Memory B cell (primary cell): Measurements from ENCODE around the gene COX20.

Source experiments
- ATAC-seq: fragments of 150-1000 bp; cut with Tn5 transposase; 2 replicates; pipeline ENCODE4 v1.10.0; 2021; ENCODE audit warnings: low read depth, mild to moderate bottlenecking, moderate library complexity
- DNase-seq, 2 donors: peaks; one replicate each; pipeline ENCODE4 v3.0.0; 2022; ENCODE audit warnings: low spot score in 2 of 2
- H3K27ac Mint-ChIP-seq: one replicate; pipeline ENCODE4 v1.8.0; 2022; ENCODE audit warnings: mild to moderate bottlenecking, moderate library complexity, mixed read lengths
- H3K27me3 Mint-ChIP-seq: one replicate; pipeline ENCODE4 v1.8.0; 2022; ENCODE audit warnings: mixed read lengths
- H3K36me3 Mint-ChIP-seq: one replicate; pipeline ENCODE4 v1.8.0; 2022; ENCODE audit warnings: mild to moderate bottlenecking, mixed read lengths
- H3K4me1 Mint-ChIP-seq: one replicate; pipeline ENCODE4 v1.8.0; 2022; ENCODE audit warnings: mixed read lengths
- H3K4me3 Mint-ChIP-seq: one replicate; pipeline ENCODE4 v1.8.0; 2022; ENCODE audit warnings: mild to moderate bottlenecking, moderate library complexity, mixed read lengths
- H3K9me3 Mint-ChIP-seq: one replicate; pipeline ENCODE4 v1.8.0; 2022; ENCODE audit warnings: mixed read lengths

The COX20 gene

DNA sequence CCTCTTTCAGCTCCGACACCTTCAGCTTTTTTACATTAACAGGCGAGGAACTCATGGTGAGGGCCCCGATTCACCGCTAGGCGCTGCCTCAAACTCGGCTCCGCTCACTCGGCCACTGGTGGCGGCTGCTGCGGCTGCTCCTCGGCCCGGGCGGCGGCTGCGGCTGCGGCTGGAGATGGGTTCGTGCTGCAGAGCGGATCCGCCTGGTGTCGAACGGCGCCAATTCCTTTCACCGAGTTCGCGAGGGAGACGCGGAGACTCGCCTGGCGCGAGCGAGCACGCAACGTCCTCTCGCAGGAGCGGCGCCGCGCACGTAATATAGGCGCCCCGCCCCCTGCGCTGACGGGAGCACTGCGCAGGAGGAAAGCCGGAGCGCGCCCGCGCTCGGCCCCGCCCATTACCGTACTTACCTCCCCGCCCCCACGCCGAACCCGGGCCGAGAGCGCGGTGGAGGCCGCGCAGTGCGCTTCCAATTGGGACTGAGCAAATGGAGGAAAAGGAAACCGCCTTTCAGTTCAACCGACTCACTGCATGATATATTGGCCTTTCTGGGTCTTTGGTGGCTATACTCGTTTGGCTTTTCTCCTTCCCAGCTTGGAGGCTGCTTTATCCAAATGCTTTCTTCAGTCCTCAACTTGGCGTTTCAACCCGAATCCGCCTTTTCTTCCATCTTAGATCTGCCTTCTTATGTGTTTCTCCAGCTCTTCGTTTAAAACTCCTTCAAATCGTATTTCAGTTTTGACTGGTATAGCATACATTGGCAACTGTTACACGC, 29.0 kb downstream of the COX20 start, which contains the start of gene HNRNPU:
Gene HNRNPU (minus strand): TSS at position 291 of the 775 bp plus-strand sequence. CDS start 236 bp downstream, at position 55.
- peaks cover 21% of the 10 kb centered on the region for H3K4me1 Mint-ChIP-seq
- DNase-seq (peak; percentile 95 to 98), ATAC-seq (peak; percentile 66)
- no peaks in the 10 kb centered on the region for H3K27me3 Mint-ChIP-seq
- peaks cover 15% of the 10 kb centered on the region for H3K36me3 Mint-ChIP-seq
- H3K9me3 Mint-ChIP-seq: no peaks in the 10 kb centered on the region
- H3K27ac Mint-ChIP-seq: peak within 1 kb of the TSS; percentile 99
- peak within 1 kb of the TSS; percentile 95 for H3K4me3 Mint-ChIP-seq

- Mint-ChIP-seq H3K4me1 (peaks cover 21% of the 10 kb centered on the region), H3K4me3 (peak overlapping the region; percentile 95), H3K27ac (peak overlapping the region; percentile 99), H3K27me3 (no peaks in the 10 kb centered on the region), H3K9me3 (no peaks in the 10 kb centered on the region), H3K36me3 (peaks cover 13% of the 10 kb centered on the region)
- DNase-seq (no peak), ATAC-seq (no peak)
Observed at GRCh38 chr1:244865028-244865371, 29.5 kb downstream of the COX20 start.

DNA sequence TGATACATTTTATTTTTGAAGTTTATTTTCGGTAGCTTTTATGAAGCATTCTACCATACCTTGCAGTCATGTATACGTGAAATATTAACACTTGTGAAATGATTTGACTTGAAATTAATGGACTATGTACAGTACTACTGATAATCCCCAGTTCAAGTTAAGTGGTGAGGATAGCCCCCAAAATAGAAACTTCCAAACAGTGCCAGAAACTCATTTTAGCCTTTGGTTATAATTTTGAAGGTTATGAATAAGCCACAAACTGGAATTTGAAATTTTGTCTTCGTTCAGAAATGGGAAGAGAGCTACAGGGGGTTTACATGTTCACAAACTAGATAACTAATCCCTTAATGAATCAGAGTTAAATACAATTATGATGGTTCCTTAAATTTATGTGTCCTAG, 30.4 kb downstream of the COX20 start:
- peaks cover 16% of the 10 kb centered on the region for H3K4me1 Mint-ChIP-seq
- H3K27me3 Mint-ChIP-seq: no peaks in the 10 kb centered on the region
- no peak overlapping the region for H3K4me3 Mint-ChIP-seq
- peaks cover 10% of the 10 kb centered on the region for H3K36me3 Mint-ChIP-seq
- no peaks in the 10 kb centered on the region for H3K9me3 Mint-ChIP-seq
- ATAC-seq (no peak), DNase-seq (no peak)
- H3K27ac Mint-ChIP-seq: peak overlapping the region; percentile 99

- ATAC-seq (no peak), DNase-seq (no peak)
- Mint-ChIP-seq H3K36me3 (peaks cover 8% of the 10 kb centered on the region), H3K27me3 (no peaks in the 10 kb centered on the region), H3K4me1 (peaks cover 13% of the 10 kb centered on the region), H3K4me3 (no peak overlapping the region), H3K9me3 (no peaks in the 10 kb centered on the region), H3K27ac (no peak overlapping the region)
Observed at GRCh38 chr1:244866355-244866754, 30.9 kb downstream of the COX20 start.

DNA sequence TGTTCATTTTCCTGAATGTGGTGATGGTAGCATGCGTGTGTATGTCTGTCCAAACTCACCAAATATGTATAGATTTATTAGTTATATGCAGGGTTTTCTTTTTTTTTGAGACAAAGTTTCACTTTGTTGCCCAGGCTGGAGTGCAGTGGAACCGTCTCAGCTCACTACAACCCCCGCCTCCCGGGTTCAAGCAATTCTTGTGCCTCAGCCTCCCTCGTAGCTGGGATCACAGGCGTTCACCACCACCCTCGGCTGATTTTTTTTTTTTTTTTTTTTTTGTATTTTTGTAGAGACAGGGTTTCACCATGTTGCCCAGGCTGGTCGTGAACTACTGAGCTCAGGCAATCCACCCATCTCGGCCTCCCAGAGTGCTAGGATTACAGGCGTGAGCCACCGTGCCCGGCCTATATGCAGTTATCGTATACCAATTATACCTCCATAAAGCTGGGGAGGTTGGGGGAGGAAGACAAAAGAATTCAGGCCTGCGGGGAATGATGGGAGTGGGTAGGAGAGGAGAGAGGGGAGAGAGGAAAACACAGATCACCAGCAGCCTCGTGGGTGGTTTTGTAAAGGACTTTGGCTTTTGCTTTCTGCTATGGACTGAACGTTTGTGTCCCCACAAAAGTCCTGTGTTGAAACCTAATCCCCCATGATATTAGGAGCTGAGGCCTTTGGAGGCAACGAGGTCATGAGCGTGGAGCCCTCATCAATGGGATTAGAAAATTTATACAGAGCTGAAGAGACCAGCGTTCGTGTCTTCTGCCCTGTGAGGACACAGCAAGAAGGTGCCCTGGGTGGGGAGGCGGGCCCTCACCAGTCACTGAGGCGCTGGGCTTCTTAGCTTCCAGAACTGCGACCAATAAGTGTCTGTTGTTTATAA, 33.3 kb downstream of the COX20 start:
- peaks cover 3% of the 10 kb centered on the region for H3K4me1 Mint-ChIP-seq
- DNase-seq (no peak), ATAC-seq (no peak)
- H3K36me3 Mint-ChIP-seq: no peaks in the 10 kb centered on the region
- H3K27ac Mint-ChIP-seq: no peak overlapping the region
- no peaks in the 10 kb centered on the region for H3K9me3 Mint-ChIP-seq
- H3K4me3 Mint-ChIP-seq: no peak overlapping the region
- H3K27me3 Mint-ChIP-seq: no peaks in the 10 kb centered on the region

DNA sequence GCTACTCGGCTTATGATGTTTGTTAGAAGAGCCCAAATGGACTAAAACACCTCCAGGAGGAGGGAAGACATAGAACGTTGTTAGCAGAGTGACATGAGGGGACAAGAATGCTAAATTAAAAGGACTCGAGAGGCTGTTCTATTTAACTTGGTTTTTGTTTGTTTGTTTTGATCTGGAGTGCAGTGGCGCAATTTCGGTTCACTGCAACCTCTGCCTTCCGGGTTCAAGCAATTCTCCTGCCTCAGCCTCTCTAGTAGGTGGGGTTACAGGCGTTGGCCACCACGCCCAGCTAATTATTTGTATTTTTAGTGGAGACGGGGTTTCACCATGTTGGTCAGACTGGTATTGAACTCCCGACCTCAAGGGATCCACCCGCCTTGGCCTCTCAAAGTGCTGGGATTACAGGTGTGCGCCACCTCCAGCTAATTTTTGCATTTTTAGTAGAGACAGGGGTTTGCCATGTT, 33.9 kb downstream of the COX20 start:
- DNase-seq (no peak), ATAC-seq (no peak)
- peaks cover 3% of the 10 kb centered on the region for H3K4me1 Mint-ChIP-seq
- H3K9me3 Mint-ChIP-seq: no peaks in the 10 kb centered on the region
- no peak overlapping the region for H3K4me3 Mint-ChIP-seq
- H3K27ac Mint-ChIP-seq: no peak overlapping the region
- H3K27me3 Mint-ChIP-seq: no peaks in the 10 kb centered on the region
- no peaks in the 10 kb centered on the region for H3K36me3 Mint-ChIP-seq

- DNase-seq: no peak
- Mint-ChIP-seq H3K4me1 (peaks cover under 1% of the 10 kb centered on the region), H3K9me3 (no peaks in the 10 kb centered on the region), H3K27ac (no peak overlapping the region), H3K27me3 (no peaks in the 10 kb centered on the region), H3K36me3 (no peaks in the 10 kb centered on the region), H3K4me3 (no peak overlapping the region)
- ATAC-seq: no peak
Observed at GRCh38 chr1:244869950-244870349, 34.5 kb downstream of the COX20 start.

DNA sequence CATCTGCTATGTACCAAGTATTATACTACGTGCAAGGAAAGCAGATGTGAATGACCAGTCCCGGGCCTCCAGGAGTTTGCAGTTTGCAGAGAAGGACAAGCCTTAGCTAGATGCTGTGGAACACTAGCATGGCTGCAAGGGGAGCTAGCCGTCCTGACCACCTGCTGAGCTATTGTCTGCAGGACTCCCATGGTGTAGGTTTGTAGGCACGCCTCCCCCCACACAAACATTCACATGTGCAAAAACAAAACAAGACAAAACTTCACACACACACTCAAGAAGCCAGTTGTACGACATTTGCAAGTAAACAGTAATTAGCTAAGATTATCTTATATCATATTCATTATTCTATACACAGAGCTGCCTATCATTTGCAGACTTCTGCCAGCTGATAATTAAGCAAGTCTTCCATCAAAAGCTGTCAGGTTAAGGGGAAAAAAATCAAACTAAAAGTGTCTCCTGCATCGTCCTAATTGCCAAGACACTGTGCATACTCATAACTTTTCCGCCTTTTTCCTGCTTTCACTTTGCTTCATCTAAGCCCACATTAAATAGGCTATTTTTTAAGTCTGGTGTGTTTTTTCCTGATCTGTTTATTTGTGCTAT, 39.6 kb downstream of the COX20 start:
- no peak for ATAC-seq
- no peak overlapping the region for H3K4me3 Mint-ChIP-seq
- DNase-seq: no peak
- peaks cover 2% of the 10 kb centered on the region for H3K27me3 Mint-ChIP-seq
- peaks cover 3% of the 10 kb centered on the region for H3K4me1 Mint-ChIP-seq
- no peak overlapping the region for H3K27ac Mint-ChIP-seq
- no peaks in the 10 kb centered on the region for H3K36me3 Mint-ChIP-seq
- no peaks in the 10 kb centered on the region for H3K9me3 Mint-ChIP-seq

GRCh38 chr1:244876228-244876910, 40.9 kb downstream of the COX20 start:
- Mint-ChIP-seq H3K4me3 (no peak overlapping the region), H3K27ac (no peak overlapping the region), H3K27me3 (peaks cover 2% of the 10 kb centered on the region), H3K36me3 (no peaks in the 10 kb centered on the region), H3K9me3 (no peaks in the 10 kb centered on the region), H3K4me1 (peaks cover 3% of the 10 kb centered on the region)
- no peak for DNase-seq
- ATAC-seq: no peak

DNA sequence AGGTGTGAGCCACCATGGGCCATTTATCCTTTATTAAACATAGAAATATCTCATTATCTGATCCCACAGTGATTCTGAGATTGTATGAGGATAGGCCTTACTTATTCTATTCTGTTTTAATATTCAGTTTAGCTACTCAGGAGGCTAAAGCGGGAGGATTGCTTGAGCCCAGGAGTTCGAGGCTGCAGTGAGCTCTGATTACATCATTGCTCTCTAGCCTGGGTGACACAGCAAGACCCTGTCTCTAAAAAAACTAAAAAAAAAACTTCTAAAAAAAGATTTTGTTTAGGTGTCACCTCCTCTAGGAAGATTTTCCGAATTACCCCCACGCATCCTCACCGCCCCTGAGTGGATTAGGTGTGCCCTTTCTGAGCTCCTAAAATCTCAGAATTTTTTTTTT, 43.2 kb downstream of the COX20 start:
- Mint-ChIP-seq H3K4me1 (peaks cover 3% of the 10 kb centered on the region), H3K4me3 (no peak overlapping the region), H3K27me3 (peaks cover 5% of the 10 kb centered on the region), H3K27ac (no peak overlapping the region), H3K9me3 (no peaks in the 10 kb centered on the region), H3K36me3 (no peaks in the 10 kb centered on the region)
- ATAC-seq: no peak
- no peak for DNase-seq

DNA sequence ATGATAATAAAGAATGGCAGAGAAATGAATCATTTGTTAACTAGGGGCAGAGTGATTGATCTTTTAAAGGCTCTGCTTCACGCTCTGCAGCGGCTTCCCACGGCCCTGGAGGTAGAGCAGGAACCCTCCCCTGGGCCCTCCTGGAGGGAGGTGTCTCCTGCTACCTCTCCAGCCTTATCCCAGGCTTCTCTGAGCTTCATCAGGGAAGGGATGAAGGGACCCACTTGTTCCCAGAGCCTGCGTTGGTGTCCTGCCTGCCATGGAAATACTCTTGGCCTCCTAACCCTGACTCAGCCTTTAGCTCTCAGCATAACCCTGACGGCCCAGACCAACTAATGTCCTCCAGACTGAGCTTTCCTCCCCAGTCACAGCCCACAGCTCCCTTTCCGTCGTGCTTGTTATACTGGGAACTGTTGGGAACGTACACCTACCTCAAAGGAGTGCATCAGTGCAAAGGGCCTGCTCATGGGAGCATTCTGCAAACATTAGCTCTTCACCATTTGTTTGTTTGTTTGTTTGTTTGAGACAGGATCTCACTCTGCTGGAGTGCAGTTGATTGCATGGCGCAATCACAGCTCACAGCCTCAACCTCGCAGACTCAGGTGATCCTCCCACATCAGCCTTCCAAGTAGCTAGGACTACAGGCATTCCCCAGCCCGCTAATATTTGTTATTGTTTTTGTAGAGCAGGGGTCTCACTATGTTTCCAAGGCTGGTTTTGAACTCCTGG, 46.3 kb downstream of the COX20 start:
- ATAC-seq: no peak
- no peak overlapping the region for H3K27ac Mint-ChIP-seq
- no peaks in the 10 kb centered on the region for H3K9me3 Mint-ChIP-seq
- no peak overlapping the region for H3K4me3 Mint-ChIP-seq
- no peak for DNase-seq
- no peaks in the 10 kb centered on the region for H3K36me3 Mint-ChIP-seq
- H3K27me3 Mint-ChIP-seq: peaks cover 7% of the 10 kb centered on the region
- H3K4me1 Mint-ChIP-seq: peaks cover 3% of the 10 kb centered on the region

DNA sequence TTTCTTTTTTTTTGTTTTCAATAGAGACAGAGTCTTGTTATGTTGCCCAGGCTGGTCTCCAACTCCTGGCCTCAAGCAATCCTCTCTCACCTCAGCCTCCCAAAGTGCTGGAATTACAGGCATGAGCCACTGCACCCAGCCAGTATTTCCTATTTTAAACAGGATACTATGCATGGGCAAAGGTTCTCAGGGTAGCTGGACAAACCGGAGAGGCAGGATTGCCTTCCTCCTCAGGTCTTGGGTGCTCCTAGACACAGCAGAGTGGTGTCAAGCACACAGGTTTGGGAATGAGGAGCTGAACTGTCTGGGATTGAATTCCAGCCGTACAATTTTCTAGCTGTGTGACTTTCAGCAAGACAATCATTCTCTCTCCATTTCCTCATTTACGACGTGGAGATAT, 51.8 kb downstream of the COX20 start:
- peaks cover 2% of the 10 kb centered on the region for H3K27me3 Mint-ChIP-seq
- H3K4me3 Mint-ChIP-seq: no peak overlapping the region
- no peaks in the 10 kb centered on the region for H3K36me3 Mint-ChIP-seq
- no peak for ATAC-seq
- H3K9me3 Mint-ChIP-seq: peaks cover 2% of the 10 kb centered on the region
- no peak for DNase-seq
- H3K4me1 Mint-ChIP-seq: no peaks in the 10 kb centered on the region
- H3K27ac Mint-ChIP-seq: no peak overlapping the region

DNA sequence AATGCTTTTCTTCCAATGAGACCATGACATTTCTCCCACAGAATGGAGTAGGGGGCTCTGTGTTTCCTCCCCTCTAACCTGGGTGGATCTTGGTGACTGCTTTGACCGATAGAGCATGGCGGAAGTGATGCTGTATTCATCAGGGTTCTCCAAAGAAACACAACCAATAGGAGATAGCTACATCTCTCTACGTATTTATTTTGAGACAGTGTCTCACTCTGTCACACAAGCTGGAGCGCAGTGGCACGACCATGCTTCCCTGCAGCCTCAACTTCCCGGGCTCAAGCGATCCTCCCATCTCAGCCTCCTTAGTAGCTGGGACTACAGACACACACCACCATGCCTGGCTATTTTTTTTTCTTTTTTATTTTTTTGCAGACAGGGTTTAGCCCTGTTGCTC, 58.4 kb downstream of the COX20 start:
- DNase-seq (no peak), ATAC-seq (no peak)
- Mint-ChIP-seq H3K4me1 (no peaks in the 10 kb centered on the region), H3K4me3 (no peak overlapping the region), H3K36me3 (no peaks in the 10 kb centered on the region), H3K27ac (no peak overlapping the region), H3K9me3 (peaks cover 2% of the 10 kb centered on the region), H3K27me3 (peaks cover 5% of the 10 kb centered on the region)
